Peyer's patch (tissue), 4 donors: ENCODE measurements around the gene PDZD7. TPM values are rescaled to one million over a fixed set of nuclear protein-coding genes. Genes with fewer than 3 reads are reported as not detected.

Experiments used
- DNase-seq, 3 donors: peaks; one replicate each; pipeline ENCODE4 v3.0.0-alpha.2; 2017 to 2019
- H3K27ac ChIP-seq, 4 donors: fragments of 200-600 bp; sonication (generic); one replicate each; pipeline ENCODE4 v1.5.1; 2016 to 2019
- H3K27me3 ChIP-seq, 2 donors: fragments of 200-600 bp; sonication (generic); one replicate each; pipeline ENCODE4 v1.5.1; 2019
- H3K36me3 ChIP-seq, 3 donors: fragments of 200-600 bp; sonication (generic); one replicate each; pipeline ENCODE4 v1.5.1; 2016 to 2019
- H3K4me1 ChIP-seq, 4 donors: fragments of 200-600 bp; sonication (generic); one replicate each; pipeline ENCODE4 v1.5.1; 2016 to 2019
- H3K4me3 ChIP-seq, 4 donors: fragments of 200-600 bp; sonication (generic); 1 replicate in 3 of 4; 2 replicates in 1 of 4; pipeline ENCODE4 v1.5.1; 2016 to 2019; ENCODE audit warnings: mild to moderate bottlenecking in 1 of 4
- H3K9me3 ChIP-seq, 4 donors: fragments of 200-600 bp; sonication (generic); one replicate each; pipeline ENCODE4 v1.5.1; 2016 to 2019; ENCODE audit warnings: mild to moderate bottlenecking in 1 of 4
- POLR2A ChIP-seq, 2 donors: fragments of 450-650 bp; IDR thresholded peaks; one replicate each; pipeline ENCODE4 v1.5.1; 2017; ENCODE audit warnings: antibody characterized with exemption in 2 of 2, mild to moderate bottlenecking in 2 of 2, moderate library complexity in 2 of 2
- small RNA-seq, 2 donors: library from RNA; depleted of rRNA; stranded (forward); fragments of <200 nt; gene quantifications; one replicate each; pipeline ENCODE3, GENCODE V24; 2016
- total RNA-seq, 4 donors: library from RNA; depleted of rRNA; stranded (reverse); fragments of >200 nt; gene quantifications; one replicate each; pipeline ENCODE4 v1.1.0, GENCODE V29; 2016
- TF ChIP-seq, protein P1 (sequence below), 6 experiments: fragments of 450-650 bp in 4 of 6; fragments of 200-600 bp in 2 of 6; sonication (generic) in 1 of 6; IDR thresholded peaks; one replicate each; pipeline ENCODE4 v1.5.1; 2017 to 2019; ENCODE audit warnings: antibody characterized with exemption in 6 of 6, mild to moderate bottlenecking in 3 of 6, moderate library complexity in 1 of 6

Gene PDZD7
- total RNA-seq, 4 donors from 2014 or later = 0.83 to 58.7 (median 51.3) TPM

DNA sequence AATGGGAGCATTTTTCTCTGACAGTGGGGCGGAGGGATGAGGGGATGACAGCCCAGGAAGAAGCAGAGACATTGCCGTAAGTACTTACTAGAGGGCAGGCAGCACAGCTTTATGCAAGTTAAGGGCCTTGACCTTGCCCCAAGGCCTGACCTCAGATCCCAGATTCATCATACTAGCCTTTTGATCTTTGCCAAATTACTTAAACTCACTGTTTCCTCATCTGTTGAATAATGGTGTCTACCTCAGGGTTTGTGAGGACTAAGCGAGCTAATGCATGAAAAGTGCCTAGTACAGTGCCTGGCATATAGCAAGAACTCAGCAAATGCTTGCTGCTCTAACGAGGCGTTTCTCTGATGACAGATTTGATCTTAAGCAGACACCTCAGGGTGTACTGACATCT lies 65.1 kb downstream of the PDZD7 start:
- H3K4me3 ChIP-seq = no peak overlapping the region
- H3K27ac ChIP-seq = no peak overlapping the region
- no peak for TF ChIP-seq POLR2A (IDR thresholded peaks at IDR 0.05)
- TF ChIP-seq, protein P1, sequence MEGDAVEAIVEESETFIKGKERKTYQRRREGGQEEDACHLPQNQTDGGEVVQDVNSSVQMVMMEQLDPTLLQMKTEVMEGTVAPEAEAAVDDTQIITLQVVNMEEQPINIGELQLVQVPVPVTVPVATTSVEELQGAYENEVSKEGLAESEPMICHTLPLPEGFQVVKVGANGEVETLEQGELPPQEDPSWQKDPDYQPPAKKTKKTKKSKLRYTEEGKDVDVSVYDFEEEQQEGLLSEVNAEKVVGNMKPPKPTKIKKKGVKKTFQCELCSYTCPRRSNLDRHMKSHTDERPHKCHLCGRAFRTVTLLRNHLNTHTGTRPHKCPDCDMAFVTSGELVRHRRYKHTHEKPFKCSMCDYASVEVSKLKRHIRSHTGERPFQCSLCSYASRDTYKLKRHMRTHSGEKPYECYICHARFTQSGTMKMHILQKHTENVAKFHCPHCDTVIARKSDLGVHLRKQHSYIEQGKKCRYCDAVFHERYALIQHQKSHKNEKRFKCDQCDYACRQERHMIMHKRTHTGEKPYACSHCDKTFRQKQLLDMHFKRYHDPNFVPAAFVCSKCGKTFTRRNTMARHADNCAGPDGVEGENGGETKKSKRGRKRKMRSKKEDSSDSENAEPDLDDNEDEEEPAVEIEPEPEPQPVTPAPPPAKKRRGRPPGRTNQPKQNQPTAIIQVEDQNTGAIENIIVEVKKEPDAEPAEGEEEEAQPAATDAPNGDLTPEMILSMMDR (IDR thresholded peaks at IDR 0.05) = no peak
- H3K9me3 ChIP-seq = no peaks in the 10 kb centered on the region
- H3K27me3 ChIP-seq = no peaks in the 10 kb centered on the region
- peaks cover 0 to 24% (median 0%) of the 10 kb centered on the region in 3 donors for H3K36me3 ChIP-seq
- peaks cover 0 to 14% (median 7%) of the 10 kb centered on the region in 4 donors for H3K4me1 ChIP-seq
- DNase-seq = no peak

DNA sequence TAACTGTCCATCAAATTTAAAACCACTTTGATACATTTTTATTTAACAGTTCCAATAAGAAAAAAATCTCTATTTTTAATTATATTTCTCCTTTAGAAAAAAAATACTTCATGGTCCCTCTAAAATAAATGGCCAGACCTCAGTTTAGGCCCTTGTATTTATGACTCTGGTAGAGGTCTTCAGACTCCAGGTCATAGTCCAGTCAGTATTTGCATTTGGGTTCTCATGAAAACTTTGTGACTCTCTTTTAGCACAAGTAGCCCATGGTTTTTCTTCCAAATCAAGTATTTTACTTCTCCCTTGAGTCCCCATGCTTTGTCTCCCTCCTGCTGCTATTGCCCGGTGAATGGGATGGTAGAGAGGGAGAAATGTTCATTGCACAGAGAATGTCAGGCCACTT lies 67.1 kb downstream of the PDZD7 start:
- peaks cover 0 to 39% (median 3%) of the 10 kb centered on the region in 3 donors for H3K36me3 ChIP-seq
- H3K4me3 ChIP-seq = no peak overlapping the region
- DNase-seq = no peak
- peaks cover 0 to 11% (median 2%) of the 10 kb centered on the region in 4 donors for H3K4me1 ChIP-seq
- TF ChIP-seq, protein P1 (IDR thresholded peaks at IDR 0.05) = no peak
- TF ChIP-seq POLR2A (IDR thresholded peaks at IDR 0.05) = no peak
- H3K27ac ChIP-seq = no peak overlapping the region
- H3K9me3 ChIP-seq = no peaks in the 10 kb centered on the region
- no peaks in the 10 kb centered on the region for H3K27me3 ChIP-seq

DNA sequence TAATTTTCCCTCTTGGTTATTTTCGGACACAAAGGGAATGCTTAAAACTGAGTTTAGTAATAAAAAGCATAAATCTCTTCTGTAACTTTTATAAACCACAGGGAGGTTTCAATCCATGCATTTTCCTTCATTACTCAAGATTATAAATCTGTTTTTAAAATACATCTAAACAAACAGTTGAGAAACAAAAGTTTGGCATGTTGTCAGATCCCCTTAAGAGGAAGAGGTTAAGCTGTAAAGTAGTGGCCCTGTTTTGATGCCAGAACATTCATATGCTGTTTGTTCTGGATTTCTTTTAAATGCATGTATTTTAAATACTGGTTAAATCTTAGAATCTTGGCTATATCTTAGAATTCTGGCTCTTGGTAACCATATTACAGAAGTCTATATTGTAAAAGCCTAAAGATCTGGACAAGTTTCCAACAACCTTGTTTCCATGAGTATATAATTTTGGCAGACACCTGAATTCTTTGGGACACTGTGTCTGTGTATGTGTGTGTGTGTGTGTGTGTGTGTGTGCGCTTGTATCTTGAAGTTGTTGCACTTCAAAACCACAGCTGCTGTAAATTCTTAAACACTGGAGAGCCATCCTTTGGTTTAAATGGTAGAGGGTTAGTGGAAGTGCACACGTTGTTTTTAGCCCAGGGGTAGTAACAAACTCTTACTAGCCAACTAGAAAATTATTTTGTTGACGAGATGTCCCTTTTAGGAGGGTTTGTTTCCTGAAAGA lies 68.4 kb downstream of the PDZD7 start:
- peaks cover 0 to 50% (median 3%) of the 10 kb centered on the region in 3 donors for H3K36me3 ChIP-seq
- H3K27me3 ChIP-seq = no peaks in the 10 kb centered on the region
- H3K4me1 ChIP-seq = no peaks in the 10 kb centered on the region
- no peak overlapping the region for H3K27ac ChIP-seq
- no peak for DNase-seq
- no peak overlapping the region for H3K4me3 ChIP-seq
- TF ChIP-seq POLR2A (IDR thresholded peaks at IDR 0.05) = no peak
- TF ChIP-seq, protein P1 (IDR thresholded peaks at IDR 0.05) = no peak
- H3K9me3 ChIP-seq = no peaks in the 10 kb centered on the region

DNA sequence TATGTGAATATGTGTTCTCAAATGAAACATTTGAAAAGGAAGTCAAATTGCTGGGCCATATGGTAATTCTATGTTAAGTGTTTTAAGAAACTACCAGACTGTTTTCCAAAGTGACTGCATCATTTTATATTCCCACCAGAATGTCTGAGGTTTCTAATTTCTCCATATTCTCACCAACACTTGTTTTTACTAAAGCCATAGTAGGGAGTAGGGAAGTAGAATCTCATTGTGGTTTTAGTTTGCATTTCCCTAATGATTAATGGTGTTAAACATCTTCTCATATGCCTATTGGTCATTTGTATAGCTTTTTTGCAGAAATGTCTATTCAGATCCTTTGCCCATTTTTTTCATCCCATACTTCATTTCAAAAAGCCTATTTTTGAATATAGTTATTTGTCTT lies 70.7 kb downstream of the PDZD7 start:
- no peaks in the 10 kb centered on the region for H3K4me1 ChIP-seq
- H3K9me3 ChIP-seq = no peaks in the 10 kb centered on the region
- H3K27me3 ChIP-seq = no peaks in the 10 kb centered on the region
- H3K27ac ChIP-seq = no peak overlapping the region
- H3K36me3 ChIP-seq = peaks cover 0 to 60% (median 3%) of the 10 kb centered on the region in 3 donors
- H3K4me3 ChIP-seq = no peak overlapping the region
- TF ChIP-seq, protein P1 (IDR thresholded peaks at IDR 0.05) = no peak
- no peak for TF ChIP-seq POLR2A (IDR thresholded peaks at IDR 0.05)
- no peak for DNase-seq

Small RNAs within 50 kb of the gene (small RNA-seq; reads per million reads assigned to genes)
- gene MIR608 = 0 reads per million in 2 donors

Other genes starting within 250 kb of the PDZD7 start
- gene SLF2, start 118.2 kb downstream of the PDZD7 start, total RNA-seq = 10 to 100 TPM; 11.0 to 37.2 (median 32.0) TPM
- gene SEMA4G, start 61.6 kb downstream of the PDZD7 start, total RNA-seq = 100 to 1,000 TPM in 3 of 4 donors, 10 to 100 TPM in 1; 16.5 to 233 (median 185) TPM
- 10 to 100 TPM; 40.5 to 85.5 (median 61.7) TPM for gene MRPL43, start 43.6 kb downstream of the PDZD7 start, total RNA-seq
- gene TWNK, start 43.6 kb downstream of the PDZD7 start, total RNA-seq = 10 to 100 TPM in 1 of 4 donors, 1 to 10 TPM in 3; 3.8 to 18.2 (median 4.4) TPM
- gene LZTS2, start 31.3 kb downstream of the PDZD7 start, total RNA-seq = 10 to 100 TPM; 28.0 to 57.4 (median 47.1) TPM
- 100 to 1,000 TPM; 165 to 772 (median 494) TPM for gene SFXN3, start 105 bp upstream of the PDZD7 start, total RNA-seq
- gene KAZALD1, start 30.9 kb upstream of the PDZD7 start, total RNA-seq = 10 to 100 TPM in 3 of 4 donors, not detected in 1; 25.9 to 41.8 (median 39.1) TPM
- 1 to 10 TPM in 3 of 4 donors, not detected in 1; 1.6 to 4.8 (median 3.2) TPM for gene TLX1, start 100.2 kb upstream of the PDZD7 start, total RNA-seq
- gene LBX1, start 198.3 kb upstream of the PDZD7 start, total RNA-seq = not detected